ENCODE measurements around the gene MAN1C1.

Gene MAN1C1

GRCh38 chr1:25831569-25832196 is 215.1 kb downstream of the MAN1C1 start:
- in situ Hi-C loops (cut with MboI; ENCODE audit: low sequenced_read_pairs), result no loop called here

GRCh38 chr1:25832336-25833037 is 215.9 kb downstream of the MAN1C1 start:
- in situ Hi-C loops (cut with MboI; ENCODE audit: low sequenced_read_pairs), result no loop called here

- in situ Hi-C loops (cut with MboI; ENCODE audit: low sequenced_read_pairs), result no loop called here
These were observed 216.6 kb downstream of the MAN1C1 start for GRCh38 chr1:25833158-25833557.
